ENCODE measurements around the gene WWC2. TPM values are rescaled to one million over a fixed set of nuclear protein-coding genes. Genes with fewer than 3 reads are reported as not detected.
A peak's percentile ranks its signal among the peaks of the same experiment; 100 is the strongest.

The WWC2 gene
- total RNA-seq, 1 donor from 2014 or later: 46.2 TPM

DNA sequence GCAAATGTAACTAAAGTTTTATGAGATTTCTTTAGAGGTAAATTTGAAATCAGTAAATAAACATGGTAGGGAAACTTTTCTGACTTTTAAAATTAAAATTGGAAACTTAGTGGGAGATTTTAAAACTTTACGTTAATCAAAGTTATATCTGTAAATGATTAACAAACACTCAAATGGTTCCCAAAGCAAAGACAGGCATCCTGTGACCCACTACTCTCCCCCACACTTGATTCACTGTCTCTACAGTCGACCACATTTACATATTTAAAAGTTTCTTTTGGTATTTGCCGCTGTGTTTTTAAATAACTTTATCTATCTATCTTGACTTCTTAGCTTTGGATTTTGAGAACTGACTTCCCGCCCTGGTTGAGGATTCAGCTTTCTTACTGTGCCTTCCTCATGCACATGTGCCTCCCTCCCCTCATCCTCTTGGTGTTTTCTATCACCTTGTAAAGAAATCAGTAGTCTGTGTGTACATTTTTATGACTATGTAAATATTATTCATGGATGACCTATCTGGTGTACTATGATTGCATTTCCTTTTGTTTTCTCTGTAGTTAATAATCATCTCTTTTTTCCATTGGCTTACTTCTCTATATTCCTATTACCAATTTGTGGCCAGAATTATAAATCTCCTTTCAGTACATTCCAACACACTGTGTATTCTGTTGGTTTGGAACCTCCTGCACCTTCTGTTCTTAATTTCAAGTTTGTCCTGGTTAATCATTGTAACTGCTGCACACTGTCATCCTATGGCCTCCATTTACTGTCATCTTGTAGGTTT lies 72.6 kb downstream of the WWC2 start:
- DNase-seq (ENCODE audit: low read depth): no peak
- H3K4me3 ChIP-seq (ENCODE audit: low read depth, low read length): peak overlapping the region; percentile 7
- TF ChIP-seq, protein P1, sequence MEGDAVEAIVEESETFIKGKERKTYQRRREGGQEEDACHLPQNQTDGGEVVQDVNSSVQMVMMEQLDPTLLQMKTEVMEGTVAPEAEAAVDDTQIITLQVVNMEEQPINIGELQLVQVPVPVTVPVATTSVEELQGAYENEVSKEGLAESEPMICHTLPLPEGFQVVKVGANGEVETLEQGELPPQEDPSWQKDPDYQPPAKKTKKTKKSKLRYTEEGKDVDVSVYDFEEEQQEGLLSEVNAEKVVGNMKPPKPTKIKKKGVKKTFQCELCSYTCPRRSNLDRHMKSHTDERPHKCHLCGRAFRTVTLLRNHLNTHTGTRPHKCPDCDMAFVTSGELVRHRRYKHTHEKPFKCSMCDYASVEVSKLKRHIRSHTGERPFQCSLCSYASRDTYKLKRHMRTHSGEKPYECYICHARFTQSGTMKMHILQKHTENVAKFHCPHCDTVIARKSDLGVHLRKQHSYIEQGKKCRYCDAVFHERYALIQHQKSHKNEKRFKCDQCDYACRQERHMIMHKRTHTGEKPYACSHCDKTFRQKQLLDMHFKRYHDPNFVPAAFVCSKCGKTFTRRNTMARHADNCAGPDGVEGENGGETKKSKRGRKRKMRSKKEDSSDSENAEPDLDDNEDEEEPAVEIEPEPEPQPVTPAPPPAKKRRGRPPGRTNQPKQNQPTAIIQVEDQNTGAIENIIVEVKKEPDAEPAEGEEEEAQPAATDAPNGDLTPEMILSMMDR (conservative IDR thresholded peaks at IDR 0.05; ENCODE audit: low read depth, low read length): no peak

GRCh38 chr4:183172881-183173280 lies 73.8 kb downstream of the WWC2 start:
- H3K4me3 ChIP-seq (ENCODE audit: low read depth, low read length): no peak overlapping the region
- TF ChIP-seq, protein P1 (conservative IDR thresholded peaks at IDR 0.05; ENCODE audit: low read depth, low read length): no peak
- DNase-seq (ENCODE audit: low read depth): no peak

- H3K4me3 ChIP-seq (ENCODE audit: low read depth, low read length): no peak overlapping the region
- no peak for DNase-seq (ENCODE audit: low read depth)
- TF ChIP-seq, protein P1 (conservative IDR thresholded peaks at IDR 0.05; ENCODE audit: low read depth, low read length): no peak
These were observed 74.8 kb downstream of the WWC2 start for GRCh38 chr4:183173580-183174526.

GRCh38 chr4:183175631-183176232 lies 76.7 kb downstream of the WWC2 start:
- no peak overlapping the region for H3K4me3 ChIP-seq (ENCODE audit: low read depth, low read length)
- TF ChIP-seq, protein P1 (conservative IDR thresholded peaks at IDR 0.05; ENCODE audit: low read depth, low read length): no peak
- DNase-seq (ENCODE audit: low read depth): no peak

DNA sequence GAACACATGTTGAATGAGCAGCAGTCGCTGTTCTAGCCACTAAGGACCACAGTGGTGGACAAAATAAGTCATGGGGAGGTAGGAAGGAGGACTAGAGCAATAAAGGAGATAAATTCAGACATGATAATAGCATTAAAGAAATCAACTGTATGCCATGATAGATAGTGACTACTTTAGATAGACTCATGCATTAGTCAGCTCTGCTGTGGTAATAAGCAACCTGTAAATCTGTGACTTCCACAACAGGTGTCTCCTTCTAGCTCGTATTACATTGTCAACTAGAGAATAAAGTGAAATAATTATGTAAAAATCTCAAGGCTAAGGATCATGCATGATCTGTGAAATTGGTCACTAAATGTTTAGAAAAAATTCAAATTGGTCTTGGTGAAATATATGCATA lies 77.9 kb downstream of the WWC2 start:
- no peak overlapping the region for H3K4me3 ChIP-seq (ENCODE audit: low read depth, low read length)
- TF ChIP-seq, protein P1 (conservative IDR thresholded peaks at IDR 0.05; ENCODE audit: low read depth, low read length): no peak
- DNase-seq (ENCODE audit: low read depth): no peak

DNA sequence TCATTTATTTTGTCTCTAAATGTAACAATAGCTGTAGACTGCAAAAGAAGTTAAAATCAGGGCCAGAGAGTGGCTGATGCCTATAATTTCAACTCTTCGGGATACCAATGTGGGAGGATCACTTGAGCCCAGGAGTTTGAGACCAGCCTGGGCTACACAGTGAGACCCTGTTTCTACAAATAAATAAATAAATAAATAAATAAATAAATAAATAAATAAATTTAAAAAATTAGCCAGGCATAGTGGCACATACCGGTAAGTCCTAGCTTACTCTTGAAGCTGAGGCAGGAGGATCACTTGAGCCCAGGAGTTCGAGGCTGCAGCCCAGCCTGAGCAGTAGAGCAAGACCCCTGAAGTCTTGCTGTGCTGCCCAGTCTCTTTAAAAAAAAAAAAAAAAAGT lies 79.1 kb downstream of the WWC2 start:
- TF ChIP-seq, protein P1 (conservative IDR thresholded peaks at IDR 0.05; ENCODE audit: low read depth, low read length): no peak
- H3K4me3 ChIP-seq (ENCODE audit: low read depth, low read length): no peak overlapping the region

More for the DNA sequence above, 79.1 kb downstream of the WWC2 start:
- DNase-seq (ENCODE audit: low read depth): no peak

All from epithelial cell of proximal tubule (primary cell).